PFSK-1 (cell line): ENCODE data around the gene HAUS6.

Experiments used
- POLR2AphosphoS5 ChIP-seq: IDR thresholded peaks from 2 replicates; pipeline ENCODE4 v1.6.1; 2012; ENCODE audit warnings: low read depth, mild to moderate bottlenecking, control low read depth, low read length, moderate library complexity
- REST ChIP-seq, 2 experiments: IDR thresholded peaks; 2 replicates each; pipeline versions ENCODE4 v1.6.1 to v1.8.0; 2011 to 2012; ENCODE audit warnings: low read depth in 2 of 2, low read length in 2 of 2, control low read depth in 1 of 2, inconsistent platforms in 1 of 2, mild to moderate bottlenecking in 1 of 2, moderate library complexity in 1 of 2; ENCODE audit not compliant: insufficient read depth in 1 of 2
- SIN3A ChIP-seq: IDR thresholded peaks from 2 replicates; pipeline ENCODE4 v1.6.1; 2012; ENCODE audit warnings: mild to moderate bottlenecking, low read length, moderate library complexity, borderline replicate concordance; ENCODE audit not compliant: insufficient read depth
- TAF1 ChIP-seq: IDR thresholded peaks from 2 replicates; pipeline ENCODE4 v1.6.1; 2012; ENCODE audit warnings: low read length, control low read depth, borderline replicate concordance; ENCODE audit not compliant: insufficient read depth

GRCh38 chr9:19022206-19022605 lies 80.5 kb downstream of the HAUS6 start:
- TF ChIP-seq SIN3A (no peak), POLR2AphosphoS5 (no peak), REST (IDR thresholded peaks at IDR 0.05; ENCODE audit: insufficient read depth in 1 of 2, low read depth in 2 of 2, low read length in 2 of 2) (no peak), TAF1 (no peak)
